Globus pallidus (tissue), 1 donor: ENCODE measurements around the gene ST7L.

ENCODE experiments used
- DNase-seq: peaks from one replicate; pipeline ENCODE4 v3.0.0-alpha.2; 2015; ENCODE audit warnings: low spot score

ST7L gene

DNA sequence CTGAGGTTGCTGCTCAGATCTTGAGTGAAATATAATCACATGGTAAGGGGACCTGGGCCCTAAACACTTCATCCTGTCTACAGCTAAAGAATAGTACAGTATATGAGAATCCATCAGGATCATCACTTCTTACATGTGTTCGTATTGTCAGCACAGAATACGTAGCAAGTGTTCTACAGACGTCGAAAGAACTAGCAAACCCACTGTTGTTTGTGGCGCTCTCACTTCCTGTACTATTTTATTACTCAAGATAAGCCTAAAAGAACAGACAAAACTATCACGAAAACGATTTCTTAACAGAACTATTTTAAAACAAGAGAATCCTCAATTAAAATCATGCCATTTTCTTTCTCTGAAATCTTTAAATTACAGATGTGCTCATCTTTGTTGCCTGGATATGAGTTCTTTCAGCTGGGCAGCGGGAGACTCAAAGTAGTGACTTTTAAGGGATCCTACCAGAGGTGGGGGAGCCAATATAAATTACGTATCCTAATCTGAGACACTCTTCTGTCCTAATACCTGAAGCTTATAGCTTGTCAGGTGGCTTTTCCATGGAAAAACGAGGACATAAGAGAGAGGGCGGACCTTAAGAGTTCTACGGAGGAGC lies 724 bp downstream of the ST7L start:
- DNase-seq, result peak; percentile 45

DNA sequence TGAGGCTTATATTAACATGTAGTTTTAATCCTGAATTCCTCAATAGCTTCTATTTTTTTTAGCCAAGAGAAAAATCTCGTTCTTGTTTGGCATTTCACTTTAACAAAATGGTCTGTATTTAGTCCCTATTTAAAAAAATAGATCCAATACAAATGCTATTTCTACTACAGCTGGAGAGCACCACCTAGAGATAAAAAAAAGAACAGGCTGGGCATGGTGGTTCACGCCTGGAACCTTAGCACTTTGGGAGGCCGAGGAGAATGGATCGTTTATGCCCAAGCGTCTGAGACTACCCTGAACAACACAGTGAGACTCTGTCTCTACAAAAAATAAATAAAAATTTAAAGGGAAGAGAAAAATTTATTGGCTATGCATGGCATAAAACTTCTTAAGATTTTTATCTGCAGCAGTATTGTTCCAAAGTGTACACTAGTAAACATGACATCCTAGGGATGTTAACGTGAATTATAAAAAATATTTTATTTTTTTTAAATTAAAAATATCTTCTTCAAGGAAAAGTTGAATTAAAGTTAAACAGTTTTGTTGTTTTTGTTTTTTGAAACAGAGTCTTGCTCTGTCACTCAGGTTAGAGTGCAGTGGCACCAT lies 4.4 kb downstream of the ST7L start:
- no peak for DNase-seq

DNA sequence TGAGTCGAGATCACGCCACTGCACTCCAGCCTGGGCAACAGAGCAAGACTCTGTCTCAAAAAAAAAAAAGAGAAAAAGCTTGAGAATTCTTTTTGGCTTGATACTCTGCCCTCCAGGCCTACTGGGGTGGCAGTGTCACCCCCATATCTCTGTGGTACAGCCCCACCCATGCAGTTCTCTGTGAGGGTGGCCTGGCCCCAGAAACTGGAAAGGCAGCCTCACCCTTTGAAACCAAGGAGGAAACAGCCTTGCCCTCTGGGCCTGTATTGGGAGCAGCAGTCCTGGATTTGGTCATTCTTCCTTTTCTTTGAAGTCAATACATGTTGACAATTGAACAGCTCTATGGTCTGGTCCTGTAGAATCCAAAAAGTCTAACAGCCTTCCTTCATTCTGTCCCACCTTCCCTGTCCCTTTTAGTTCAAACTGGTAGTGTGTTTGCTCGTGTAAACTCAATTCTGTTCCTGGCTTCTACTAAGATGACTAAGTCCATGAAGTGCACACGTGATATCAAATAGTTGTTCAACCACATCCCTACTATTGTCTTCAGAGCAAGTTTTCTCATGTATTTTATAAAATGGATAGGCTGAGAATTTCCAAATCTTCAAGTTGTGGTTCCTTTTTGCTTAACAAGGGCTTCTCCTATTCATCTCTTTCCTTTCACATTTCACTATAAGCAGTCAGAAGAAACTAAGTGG lies 13.2 kb downstream of the ST7L start:
- DNase-seq, result no peak

DNA sequence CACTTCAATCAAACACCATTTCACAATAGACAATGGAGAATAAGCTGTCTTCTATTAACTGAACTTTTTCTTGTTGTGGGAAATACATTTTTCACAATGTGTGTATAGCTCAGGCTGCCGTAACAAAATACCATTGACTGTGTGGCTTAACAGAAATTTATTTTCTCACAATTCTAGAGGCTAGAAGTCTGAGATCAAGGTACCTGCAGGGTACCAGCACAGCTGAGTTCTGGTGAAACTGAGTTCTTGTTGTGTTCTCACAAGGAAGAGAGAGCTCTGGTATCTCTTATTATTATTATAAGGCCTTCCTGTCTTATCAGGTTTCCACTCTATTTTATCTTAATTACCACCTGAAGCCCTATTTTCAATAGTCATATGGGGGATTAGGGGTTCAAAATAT lies 15.4 kb downstream of the ST7L start:
- no peak for DNase-seq

DNA sequence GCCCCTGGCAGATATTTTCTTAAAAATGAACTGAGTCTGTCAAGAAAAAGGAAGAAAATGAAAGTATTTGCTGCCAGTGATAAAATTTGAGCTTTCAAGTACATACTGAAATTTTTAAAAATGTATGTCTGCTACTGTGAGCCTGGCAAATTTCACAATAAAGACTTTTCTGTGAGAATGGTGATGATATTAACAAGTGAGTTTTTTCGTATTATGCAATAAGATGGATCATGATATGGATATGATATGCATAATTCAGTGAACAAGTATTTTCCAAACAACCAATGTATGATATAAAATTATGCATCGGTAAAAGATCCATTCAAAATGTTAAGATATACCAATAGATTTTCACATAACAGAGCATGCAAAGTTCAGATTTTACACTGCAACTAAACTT lies 15.9 kb downstream of the ST7L start:
- DNase-seq, result no peak

DNA sequence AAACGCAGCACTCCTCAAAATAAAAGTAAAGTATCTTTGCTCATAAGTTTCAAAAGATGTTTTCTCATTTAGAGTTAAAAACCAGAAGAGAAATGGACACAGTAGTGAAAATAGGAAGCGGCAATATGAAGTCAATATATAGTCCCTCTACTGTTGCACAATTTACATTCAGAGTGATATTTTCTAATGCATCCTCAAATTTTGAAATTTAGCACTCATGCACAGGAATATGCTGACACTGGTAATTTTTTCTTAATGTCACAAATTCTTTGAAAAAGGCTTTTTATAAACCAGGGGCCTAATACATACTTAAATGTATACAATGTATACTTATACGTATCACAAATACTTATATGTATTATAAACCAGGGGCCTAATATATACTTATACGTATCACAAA lies 19.5 kb downstream of the ST7L start:
- no peak for DNase-seq

DNA sequence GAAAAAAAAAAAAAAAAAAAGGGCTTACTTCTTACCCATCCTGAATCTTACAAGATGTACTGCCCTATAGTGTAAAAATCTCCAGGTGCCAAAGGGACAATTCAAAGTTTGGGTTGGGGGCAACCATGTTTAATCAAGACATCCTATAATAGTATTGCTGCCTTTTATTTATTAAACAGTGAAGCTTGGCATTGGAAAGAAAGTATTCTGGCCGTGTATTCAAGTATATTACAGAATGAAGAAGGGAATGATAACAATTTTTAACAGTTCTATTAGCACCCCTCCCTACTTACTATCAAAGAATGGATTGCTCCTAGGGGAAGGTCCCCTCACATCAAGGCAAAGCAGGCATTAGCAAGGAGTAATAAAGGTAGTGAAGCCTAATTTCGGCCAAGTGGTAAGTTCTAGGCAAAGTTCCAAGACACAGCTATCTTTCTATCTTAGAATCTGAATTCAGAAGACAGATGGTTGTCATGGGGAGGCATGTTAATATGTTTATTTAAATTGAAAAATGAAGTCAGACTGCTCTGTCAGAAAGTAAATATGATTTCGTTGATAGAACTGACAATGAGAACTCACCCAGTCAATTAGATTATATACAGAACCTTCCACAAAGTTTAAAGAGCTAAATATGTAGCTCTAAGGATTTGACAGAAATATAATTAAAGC lies 24.6 kb downstream of the ST7L start:
- DNase-seq, result no peak

DNA sequence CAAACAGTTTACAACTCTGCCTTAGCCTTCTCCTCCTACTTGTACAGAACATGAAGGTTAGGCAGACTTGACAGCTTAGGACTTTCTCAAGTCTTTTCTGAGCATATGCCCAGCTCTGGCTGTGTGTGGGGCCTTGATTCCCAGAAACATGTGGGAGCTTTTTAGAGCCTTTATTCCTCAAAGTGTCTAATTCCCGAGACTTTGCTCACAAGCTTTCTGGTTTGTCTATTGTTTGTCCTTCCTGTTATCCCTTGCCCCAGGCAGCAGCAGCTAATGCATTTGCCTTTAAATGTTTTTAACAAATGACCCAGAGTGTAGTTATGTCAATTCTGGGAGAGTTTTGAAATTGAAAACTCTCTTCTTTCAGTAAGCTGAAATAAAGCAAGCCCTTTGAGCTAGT lies 29.2 kb downstream of the ST7L start:
- no peak for DNase-seq

DNA sequence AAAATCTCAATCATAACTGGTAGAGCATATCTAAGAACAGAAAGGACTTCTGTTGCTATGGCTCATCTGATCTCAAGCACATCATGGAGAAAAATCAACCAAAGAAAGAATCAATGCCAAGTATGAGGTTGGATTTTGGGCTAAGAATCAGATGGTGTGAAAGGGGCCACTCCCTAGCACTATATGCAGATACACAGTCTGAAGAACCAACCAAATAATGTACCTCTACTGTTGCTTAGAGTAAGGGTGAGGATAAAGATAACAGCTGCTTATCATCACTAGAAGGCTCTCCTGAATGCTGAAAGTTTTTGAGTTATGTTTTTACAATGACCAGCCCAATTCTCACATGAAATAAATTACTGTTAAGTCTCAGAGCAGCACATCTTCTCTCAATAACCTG lies 35.6 kb downstream of the ST7L start:
- no peak for DNase-seq

DNA sequence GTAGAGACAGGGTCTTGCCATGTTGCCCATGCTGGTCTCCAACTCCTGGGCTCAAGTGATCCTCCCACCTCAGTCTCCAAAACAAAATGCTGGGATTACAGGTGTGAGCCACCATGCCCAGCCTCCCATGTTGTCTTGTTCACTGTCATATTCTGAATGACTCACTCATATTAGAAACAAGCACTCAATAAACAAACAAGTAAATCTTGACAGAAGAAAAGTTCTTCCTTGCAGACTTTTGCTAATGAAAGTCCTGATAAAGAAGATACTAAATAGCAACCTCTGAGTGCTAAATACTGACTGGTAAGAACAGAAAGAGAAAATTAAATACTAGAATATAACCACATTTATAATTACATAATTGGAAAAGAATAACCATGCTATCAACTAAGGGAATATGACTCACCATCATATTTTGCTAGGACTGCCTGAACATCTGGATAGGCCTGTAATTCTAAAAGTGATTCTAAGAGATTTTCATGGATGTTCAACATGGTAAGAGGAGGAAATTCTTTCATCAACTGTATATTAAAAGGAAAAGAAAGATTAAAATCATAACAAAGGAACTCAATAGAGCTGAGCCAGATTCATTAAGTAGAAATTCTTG lies 37.3 kb downstream of the ST7L start:
- DNase-seq, result no peak

DNA sequence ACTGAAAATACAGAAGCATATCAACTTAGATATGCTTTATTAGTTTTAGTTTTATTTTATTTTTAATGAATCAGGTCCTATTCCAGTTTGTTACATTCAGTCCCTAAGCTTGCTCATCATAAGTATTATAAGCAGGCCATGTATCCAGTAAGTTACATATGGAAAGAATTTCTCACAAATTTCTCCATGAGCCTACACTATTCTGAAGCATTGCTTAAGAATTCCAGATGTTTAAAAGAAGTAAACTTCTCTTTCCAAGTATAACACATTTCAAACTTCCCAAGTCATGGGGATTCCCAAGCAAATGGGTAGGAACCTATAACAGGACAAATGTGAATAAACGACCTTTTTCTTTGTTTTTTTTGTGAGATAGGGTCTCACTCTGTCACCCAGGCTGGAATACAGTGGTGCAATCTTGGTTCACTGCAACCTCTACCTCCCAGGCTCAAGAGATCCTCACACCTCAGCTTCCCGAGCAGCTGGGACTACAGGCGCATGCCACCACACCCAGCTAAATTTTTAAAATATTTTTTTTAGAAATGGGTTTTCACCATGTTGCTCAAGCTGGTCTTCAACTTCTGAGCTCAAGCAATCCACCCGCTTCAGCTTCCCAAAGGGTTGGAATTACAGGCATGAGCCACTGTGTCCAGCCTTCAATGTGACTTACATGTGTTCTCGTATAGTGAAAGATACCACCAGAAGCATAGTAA lies 39.0 kb downstream of the ST7L start:
- DNase-seq, result no peak

DNA sequence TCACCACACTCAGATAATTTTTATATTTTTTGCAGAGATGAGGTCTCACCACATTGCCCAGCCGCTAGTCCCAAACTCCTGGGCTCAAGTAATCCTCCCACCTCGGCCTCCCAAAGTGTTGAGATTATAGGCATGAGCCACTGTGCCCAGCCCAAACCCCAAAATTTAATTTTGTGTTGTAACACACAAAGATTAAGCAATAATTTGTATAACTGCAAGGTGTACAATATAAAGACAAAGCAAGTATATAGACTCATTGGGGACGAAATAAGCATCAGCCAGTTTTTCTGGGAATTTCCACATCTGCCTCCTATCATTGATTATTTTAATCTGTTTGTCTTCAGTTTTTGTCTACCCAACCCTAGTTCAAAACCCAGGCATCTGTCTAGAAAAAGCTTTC lies 42.7 kb downstream of the ST7L start:
- DNase-seq, result no peak

DNA sequence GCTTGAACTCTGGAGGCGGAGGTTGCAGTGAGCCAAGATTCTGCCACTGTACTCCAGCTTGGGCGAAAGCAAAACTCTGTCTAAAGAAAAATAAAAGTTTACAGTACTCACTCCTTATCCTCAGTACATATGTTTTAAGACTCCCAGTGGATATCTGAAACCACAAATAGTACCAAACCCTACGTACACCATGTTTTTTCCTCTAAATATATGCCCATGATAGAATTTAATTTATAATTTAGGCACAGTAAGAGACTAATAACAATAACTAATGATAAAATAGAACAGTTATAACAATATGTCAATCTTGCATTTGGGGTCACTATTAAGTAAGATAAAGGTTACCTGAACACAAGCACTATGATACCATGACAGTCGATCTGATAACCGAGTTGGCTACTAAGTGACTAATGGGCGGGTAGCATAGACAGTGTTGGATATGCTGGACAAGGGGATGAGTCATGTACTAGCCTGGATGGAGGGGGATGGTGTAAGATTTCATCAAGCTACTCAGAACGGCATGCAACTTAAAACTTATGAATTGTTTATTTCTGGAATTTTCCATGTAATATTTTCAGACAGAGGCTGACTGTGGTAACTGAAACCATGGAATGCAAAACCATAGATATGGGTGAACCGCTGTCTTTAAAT lies 43.7 kb downstream of the ST7L start:
- DNase-seq, result no peak

DNA sequence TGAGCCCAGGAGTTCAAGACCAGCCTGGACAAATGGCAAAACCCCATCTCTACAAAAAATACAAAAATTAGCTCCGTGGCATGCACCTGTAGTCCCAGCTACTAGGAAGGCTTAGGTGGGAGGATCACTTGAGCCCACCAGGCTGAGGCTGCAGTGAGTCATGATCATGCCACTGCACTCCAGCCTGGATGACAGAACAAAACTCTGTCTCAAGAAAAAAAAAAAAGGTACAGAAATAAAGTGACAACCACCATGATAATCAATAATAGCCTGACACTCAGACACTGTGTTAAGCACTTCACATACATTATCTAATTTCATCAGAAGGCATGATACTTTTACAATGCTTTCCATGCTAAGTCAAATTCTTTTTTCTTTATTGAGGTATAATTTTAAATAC lies 53.1 kb downstream of the ST7L start:
- DNase-seq, result no peak

DNA sequence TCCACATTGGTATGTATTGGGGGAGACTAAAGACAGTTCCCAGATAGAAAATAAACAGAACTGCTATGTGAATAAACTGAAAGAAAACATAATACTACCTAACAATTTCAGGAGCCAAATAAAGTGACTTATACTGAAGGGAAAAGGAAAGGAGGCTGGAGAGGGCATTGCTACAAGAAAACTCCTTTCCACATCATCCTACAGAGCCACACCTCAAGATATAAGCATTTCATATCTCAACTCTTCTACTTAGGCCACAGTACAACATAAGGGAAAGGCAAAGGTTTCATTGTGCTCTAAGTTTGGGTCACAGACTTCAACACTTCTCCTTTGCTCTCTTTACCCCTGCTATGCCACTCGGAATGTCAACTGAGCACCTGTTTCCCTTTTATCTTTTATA lies 54.9 kb downstream of the ST7L start:
- DNase-seq, result no peak

DNA sequence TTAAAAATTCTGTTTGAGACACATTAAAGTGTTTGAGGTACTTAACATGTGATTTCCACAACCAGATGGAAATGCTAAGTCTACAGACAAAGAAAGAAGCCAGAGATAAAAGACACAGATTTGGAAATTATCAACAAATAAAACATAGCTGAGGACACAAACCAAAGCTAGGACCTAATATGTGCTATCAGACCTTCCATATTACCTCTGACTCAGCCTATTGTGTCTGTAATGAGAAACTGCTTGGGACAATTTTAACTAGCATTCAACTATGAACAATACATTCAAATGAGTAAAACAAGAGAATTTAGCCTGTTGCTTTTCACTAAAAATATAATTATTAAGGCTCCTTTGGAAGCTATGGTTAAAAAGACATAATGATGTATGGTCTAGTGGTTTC lies 55.6 kb downstream of the ST7L start:
- no peak for DNase-seq

DNA sequence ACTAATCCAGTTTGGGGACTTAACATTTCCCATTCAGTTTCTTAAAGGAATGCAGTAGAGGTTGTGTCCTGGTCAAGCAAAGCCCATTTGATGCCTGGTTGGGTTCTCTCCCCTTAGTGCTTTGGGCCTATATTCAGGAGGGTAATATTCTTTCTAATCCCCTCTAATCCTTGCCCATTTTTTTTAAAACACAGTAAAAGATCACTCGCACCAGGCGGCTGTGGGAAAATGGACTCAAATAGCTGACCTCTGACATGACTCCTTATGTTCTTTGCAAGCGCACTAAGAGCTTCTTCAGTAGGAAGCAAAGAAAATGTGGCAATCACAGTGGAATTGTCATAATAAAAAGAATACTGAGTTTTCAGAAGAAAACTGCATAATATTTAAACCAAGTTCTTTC lies 60.3 kb downstream of the ST7L start:
- no peak for DNase-seq

DNA sequence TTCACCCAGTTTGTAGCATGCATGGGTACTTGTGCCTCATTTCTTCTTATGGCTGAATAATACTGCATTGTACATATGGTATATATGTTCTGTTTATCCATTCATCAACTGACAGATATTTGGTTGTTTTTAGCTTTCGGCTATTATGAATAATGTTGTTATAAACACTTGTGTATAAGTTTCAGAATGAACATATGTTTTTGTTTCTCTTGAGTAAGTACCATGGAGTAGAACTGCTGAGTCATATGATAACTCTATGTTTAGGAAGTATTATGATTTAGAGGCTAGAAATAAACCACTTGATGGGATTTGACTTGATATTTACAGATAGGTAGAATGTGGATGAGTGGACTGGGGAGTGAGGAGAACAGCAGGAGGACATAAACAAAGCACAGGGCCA lies 61.6 kb downstream of the ST7L start:
- DNase-seq, result no peak

DNA sequence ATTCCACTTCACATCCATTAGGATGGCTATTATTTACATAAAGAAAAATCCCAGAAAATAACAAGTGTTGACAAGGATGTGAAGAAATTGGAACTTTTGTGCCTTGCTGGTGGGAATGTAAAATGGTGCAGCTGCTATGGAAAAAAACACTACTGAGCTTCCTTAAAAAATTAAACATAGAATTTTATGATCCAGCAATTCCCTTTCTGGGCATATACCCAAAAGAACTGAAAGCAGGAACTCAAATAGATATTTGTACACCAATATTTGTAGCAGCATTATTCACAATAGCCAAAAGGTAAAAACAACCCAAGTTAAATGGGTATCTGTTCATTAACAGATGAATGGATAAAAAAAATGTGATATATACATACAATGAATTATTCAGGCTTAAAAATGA lies 64.5 kb downstream of the ST7L start:
- no peak for DNase-seq

DNA sequence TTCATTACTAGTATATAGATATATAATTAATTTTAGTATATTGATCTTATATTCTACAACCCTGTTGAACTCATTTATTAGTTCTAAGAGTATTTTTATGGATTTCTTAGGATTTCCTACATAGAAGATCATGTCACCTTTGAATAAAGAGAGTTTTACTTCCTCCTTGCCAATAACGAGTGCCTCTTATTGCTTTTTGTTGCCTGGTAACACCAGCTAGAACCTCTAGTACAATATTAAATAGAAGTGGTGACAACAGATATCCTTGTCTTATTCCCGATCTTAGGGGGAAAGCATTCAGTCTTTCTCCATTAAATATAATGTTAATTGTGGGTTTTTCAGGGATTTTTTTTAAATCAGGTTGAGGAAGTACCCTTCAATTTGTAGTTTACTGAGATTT lies 69.4 kb downstream of the ST7L start:
- no peak for DNase-seq

DNA sequence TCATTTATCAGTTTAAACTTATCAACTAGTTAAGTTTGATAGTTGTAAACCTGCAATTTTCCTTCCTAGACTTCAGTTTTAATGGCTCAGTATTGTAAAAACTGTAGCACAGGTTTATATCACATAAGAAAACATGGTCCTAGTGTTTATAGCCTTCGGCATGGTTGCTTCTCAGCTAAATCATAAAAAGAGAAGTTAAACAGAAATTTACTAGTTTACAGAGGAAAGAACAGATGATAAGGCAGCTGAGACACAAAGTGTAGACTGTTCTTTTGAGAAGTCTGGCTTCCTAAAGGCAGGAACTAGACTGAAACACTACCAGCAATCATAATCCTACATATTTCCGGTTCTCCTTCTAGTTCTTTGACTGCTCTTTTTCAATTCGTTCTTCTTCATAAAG lies 70.4 kb downstream of the ST7L start:
- no peak for DNase-seq

DNA sequence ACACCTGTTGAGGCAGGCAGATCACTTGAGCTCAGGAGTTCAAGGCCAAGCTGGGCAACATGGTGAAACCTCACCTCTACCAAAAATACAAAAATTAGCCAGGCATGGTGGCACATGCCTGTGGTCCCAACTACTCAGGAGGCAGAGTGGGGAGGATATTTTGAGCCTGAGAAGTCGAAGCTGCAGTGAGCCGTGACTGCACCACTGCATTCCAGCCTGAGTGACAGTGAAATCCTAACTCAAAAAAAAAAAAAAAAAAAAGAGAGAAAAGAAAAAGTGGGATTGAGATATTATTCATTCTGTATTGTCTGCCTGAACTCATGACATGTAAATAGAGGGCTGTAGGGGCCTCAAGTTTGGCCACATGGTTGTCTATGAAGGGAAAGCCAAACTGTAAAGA lies 72.9 kb downstream of the ST7L start:
- DNase-seq, result no peak
